ENCODE measurements around the gene COL23A1.
A peak's percentile ranks its signal among the peaks of the same experiment; 100 is the strongest.

Gene COL23A1

DNA sequence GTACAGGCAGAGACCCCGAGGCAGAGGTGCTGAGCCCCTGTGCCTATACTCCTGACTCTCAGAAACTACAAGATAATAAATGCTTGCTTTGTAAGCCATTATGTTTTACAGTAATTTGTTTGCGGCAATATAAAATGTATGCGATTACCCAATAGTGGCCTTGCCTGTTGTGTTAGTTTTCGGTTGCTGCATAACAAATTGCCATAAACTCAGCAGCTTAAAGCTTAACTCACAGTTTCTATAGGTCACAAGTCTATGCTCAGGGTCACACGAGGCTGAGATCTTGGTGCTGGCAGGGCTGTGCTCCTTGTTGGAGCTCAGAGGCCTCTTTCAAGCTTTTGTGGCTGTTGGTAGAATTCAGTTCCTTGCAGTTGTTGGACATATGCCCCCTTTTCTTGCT lies 114.8 kb downstream of the COL23A1 start:
- no peak for DNase-seq (ENCODE audit: low spot score)

DNA sequence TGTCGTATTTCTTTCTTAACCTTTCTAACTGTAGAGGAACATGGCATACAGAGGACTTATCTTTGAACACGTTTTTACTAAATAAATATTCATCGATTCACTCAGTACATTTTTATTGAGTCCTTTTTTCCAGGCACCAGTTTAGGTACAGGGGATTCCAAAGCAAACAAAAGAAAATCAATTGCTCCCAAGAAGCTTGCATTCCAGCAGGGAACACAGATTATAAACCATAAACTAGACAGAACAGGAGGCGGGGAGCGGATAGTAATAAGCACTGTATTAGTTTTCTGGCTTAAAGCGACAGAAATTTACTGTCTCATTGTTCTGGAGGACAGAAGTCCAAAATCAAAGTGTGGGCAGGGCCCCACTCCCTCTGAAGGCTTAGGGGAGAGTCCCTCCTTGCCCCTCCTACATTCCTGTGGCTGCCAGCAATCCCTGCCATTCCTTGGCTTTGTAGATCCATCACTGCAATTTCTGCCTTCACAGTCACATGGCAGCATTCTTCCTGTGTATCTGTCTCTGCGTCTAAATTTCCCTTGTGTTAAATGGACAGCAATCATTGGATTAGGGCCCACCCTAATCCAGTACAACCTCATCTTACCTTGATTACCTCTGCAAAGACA lies 115.5 kb downstream of the COL23A1 start:
- no peak for DNase-seq (ENCODE audit: low spot score)

DNA sequence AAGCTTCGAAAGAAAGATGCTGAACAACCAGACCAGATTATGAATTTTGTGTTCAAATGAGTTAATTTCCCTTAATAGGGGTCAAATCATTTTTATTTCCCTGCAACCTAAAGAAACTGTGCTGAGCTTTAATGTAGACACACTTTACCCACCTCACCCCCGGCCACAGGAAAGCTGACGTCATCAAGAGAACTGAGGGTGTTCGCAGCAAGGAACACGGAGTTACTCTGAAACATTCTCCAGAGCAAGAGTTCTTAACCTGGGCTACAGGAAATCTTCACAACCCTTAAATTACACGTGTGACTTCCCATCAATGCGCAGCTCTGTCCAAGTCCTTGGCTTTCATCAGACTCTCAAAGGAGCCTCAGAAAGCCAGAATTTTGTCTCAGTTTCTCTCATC lies 116.3 kb downstream of the COL23A1 start:
- no peak for DNase-seq (ENCODE audit: low spot score)

DNA sequence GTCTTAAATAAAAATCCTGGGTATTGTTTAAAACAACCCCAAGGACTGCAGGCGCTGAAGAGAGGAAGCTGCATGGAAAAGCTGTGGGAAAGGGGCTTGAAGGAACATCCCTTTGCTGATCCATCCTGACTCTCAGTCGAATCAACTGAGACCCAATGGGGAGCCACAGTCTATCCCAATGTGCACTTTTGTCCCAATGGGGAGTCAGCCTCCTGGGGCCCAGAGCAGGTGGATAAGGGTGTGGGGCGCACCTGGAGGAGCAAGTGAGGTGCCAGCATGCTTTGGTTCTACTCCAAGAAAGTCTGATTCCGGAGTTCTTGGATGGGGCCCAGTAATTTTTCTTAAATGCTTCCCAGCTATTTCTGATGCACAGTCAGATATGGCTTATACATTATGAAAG lies 118.1 kb downstream of the COL23A1 start:
- no peak for DNase-seq (ENCODE audit: low spot score)

DNA sequence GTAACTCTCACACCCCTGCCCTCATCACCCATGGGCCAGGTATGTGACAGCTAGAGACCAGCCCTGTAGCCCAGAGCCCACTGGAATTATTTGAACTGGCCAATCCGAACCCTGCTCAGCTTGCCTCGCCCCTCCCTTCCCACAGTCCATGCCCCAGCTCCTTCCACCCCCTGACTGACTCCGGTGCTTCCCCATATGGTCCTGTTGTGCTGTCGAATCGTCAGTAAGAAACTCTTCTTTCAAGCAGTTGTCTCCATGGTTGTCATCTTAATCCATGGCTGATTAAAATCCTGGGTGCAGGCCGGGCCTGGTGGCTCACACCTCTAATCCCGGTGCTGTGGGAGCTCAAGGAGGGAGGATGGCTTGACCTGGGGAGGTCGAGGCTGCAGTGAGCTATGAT lies 118.5 kb downstream of the COL23A1 start:
- no peak for DNase-seq (ENCODE audit: low spot score)

DNA sequence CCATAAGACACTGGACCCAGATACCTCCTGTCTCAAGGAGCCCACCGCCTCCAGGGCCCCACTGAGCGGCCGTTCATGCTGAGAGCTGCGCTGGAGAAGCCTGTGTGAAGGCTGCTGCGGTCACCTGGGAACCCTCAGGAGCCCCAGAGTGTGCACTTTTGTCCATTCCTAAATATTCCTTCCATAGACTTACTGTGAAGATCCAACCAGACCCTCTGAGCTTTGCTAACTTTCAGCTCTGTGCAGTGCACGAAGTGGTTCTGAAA lies 119.5 kb downstream of the COL23A1 start:
- DNase-seq (ENCODE audit: low spot score), result no peak

DNA sequence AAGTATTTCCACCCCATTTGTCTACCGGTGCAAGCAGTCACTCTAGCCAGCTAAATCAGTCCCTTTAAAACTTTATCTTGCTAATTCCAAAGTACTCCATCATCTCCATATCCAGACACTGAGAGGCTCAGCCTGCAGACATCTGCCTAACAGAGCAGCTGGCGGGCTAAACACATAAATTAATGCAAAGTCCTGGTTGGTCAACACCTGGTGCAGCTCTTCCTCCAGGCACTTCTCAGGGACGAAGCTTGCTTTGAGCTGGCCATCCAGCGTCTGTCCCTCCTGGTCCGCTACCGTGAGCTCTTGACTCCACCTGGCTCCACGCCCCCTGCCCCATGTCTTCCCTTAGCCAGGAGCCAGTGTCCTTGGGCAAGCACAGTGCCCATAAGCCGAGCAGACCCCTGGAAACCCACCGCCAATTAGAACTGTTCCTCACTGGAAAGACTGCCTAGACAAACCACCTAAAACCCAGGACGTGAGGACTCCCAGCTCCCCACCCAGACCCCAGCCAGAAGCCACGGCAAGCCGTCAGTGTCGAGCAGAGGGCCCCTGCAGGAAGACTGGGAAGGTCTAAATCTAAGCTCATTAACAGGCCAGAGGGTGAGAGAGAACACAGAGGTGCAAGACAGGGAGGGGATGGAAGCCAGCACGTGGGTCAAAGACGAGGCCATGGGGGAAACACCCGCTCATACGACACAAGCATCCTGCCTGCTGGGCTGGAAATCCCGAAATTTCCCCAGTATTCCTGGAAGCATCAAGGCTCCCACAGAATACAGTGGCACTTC lies 120.0 kb downstream of the COL23A1 start:
- DNase-seq (ENCODE audit: low spot score), result no peak

DNA sequence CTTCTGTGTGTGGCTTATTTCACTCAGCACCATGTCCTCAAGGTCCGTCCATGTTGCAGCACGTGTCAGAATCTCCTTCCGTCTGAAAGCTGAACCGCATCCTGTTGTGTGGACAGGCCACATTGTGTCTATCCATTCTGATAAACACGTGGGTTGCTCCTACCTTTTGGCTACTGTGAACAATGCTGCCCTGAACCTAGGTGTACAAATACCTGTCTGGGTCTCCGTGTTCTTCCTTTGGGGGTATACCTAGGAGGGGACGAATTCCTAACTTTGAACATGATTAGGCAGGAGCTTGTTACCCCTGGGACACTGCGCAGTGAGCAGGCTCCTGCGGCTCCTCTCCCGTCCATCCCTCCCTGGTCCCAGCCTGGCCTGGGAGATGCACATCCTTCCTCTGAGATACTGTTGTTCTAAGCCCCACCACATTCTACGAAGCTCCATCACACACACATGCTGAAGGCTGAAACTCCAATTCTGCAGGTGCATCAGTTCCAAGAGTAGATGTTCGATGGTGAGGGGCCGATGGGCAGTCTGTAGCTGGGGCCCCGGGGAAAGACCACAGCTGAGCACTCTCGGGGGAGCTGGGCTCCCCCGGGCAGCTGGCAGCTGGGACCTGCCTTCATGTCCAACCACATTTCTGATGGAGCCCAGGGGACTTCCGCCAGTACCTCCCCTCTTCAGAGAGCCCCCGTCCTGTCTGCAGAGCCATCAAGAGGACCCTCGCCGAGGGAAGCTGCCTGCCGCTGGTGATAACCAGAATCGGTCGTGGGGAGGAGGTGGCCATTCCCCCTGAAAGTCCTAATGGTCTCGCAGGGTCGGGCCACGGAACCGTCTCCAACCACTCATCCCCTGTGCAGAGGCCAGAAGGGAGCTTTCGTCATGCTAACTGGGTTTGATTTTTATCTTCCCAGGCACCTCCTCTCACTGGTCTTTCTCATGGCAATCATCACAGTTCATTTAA lies 120.9 kb downstream of the COL23A1 start:
- no peak for DNase-seq (ENCODE audit: low spot score)

DNA sequence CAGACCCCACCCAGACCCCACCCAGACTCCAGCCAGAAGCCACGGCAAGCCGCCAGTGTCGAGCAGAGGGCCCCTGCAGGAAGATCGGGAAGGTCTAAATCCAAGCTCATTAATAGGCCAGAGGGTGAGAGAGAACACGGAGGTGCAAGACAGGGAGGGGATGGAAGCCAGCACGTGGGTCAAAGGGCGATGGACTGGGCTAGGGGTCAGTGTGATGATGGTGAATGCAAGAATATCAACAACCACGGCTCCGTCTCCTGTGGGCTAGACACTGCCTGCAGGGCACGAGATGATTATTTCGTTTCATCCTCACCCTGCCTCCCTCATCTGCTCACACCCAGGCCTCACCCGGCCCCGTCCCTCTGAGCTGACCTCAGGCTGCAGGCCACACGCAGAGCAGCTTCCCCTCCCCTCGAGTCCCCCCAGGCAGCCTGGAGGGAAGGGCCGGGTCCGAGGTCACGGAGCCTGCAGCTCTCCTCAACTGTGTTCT lies 122.0 kb downstream of the COL23A1 start:
- no peak for DNase-seq (ENCODE audit: low spot score)

DNA sequence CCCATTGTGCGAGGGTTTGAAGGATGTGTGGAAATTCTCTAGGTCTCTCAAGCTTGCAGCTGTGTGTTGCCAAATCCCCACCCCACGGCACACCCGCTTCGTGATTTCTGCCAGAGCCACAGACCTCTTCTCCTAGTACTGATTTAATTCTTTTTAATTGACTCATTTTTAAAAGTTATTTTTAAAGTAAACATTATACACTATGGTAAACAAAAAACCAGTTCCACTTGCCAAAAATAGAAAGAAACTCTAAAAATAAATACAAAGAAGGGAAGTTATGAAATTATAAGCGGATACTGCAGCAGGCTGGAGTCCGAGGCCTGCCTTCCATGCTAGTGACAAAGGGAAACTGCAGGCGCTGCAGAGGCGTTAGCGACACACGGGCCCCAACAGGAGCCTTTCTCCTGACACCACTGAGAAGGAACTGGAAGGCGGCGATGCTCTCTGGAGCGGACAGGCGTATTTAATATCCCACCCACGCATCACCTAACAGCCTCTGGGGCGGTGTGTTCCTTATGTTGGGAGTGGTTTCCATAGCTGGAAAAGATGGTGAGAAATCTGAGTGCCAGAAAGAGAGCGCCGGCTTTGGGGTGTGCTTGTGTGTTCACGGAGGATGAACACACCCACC lies 122.5 kb downstream of the COL23A1 start:
- DNase-seq (ENCODE audit: low spot score), result peak; percentile 52

DNA sequence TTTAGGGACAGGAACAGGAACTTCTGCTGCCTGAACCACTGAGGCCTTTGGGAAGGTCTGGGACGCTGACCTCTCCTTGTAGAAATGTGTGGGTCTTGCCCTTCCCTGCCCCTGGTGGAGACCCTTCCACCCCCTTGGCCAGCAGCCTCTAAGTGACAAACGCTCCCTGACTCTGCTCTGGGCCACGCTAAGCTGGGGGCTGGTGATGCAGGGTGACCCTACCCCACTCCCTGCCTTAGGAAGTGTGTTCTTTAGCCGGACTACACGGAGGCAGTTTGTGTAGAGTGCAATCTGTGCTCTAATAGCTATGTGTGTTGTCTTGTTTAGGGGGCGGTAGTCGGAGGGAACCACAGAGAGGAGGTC lies 123.0 kb downstream of the COL23A1 start:
- no peak for DNase-seq (ENCODE audit: low spot score)

DNA sequence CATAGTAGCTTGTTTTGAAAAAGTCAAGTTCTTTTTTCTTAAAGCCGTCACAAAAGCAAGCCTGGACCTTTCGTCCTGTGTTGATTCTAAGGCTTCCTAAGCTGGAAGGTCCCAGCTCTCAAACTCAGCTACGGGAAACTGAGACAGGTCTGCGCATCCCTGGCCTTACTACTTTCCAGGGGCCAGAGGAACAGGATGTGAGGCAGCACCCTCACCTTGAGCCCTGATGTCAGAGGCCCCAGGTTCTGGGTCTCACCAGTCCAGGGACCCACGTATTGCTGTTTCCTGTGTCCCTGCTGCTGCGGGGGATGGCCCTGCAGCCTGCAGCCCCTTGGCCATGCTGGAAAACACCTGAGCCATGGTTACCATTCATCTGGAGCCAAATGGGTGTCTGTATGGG lies 123.9 kb downstream of the COL23A1 start:
- no peak for DNase-seq (ENCODE audit: low spot score)

DNA sequence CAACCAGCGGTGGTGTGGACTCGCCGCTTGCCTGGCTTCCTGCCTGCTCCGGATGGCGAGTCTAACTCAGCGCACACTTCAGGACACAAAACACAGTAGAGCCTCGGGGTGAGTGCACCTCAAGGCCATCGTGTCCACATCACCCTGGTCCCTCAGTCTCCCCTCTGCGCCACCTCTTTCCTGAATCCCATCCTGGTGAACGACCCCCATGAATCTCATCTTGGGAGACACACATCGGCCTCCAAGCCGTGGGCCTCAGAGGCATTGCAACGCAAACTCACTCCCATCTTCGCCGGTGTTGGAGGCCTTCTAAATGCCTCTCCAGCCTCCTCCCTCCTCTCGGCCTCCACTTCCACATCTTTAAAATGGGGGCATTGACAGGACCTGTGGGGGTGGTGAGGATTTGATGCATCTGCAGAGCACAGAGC lies 124.3 kb downstream of the COL23A1 start:
- no peak for DNase-seq (ENCODE audit: low spot score)

DNA sequence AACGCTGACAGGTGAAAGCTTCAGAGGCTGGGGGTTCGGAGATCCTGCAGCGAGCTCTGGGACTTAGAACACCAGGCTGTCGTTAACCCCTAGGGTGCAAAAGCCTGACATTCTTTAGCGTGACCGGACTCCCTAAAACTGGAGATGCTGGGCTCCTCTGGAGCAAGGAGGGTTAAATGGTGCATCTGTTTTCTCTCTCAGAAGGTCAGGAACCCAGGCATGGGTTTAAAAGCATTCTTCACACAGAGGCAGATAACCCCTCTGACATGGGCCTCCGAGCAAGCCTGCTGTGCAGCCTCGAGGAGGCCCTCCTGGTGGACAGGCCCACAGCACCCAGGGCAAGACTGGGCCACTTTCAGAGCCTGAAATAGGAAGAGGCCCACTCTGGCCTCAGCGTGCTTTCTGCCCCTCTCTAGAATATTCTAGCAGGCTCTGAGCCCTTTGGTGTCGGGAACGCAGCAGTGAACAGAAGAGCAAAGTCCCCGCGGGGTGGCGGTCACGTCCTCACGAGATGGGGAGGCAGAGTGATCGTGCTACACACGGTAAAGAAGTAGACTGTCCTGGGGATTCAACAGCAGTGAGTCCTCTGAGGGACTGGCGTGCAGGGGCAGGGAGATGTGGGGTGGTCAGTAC lies 124.8 kb downstream of the COL23A1 start:
- DNase-seq (ENCODE audit: low spot score), result no peak

DNA sequence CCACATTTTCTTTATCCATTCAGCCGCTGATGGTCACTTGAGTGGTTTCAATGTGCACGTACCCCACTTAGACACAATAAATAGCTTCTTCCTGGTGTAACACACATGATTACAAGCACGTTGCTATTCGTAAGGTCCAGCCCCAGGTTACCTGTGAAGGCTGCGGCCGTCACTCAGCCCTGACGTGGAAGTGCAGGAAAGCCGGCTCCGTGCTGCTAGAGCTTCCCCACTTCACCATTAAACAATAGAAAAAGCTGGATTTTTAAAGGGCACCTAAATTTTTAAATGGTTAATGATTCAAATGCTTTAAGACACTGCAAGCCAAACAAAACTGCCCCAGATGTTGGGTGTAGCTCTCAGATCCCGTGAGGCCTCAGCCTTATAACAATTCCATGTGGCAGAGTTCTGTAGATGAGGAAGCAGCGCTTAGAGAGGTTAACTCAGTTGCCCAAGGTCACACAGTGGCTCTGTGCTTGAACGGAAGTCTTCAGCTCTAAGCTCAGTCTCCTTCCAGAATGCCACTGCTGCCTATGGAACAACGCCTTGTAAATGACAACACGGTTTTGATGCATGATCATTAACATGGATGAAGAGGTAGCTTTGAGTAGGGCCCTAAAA lies 125.7 kb downstream of the COL23A1 start:
- no peak for DNase-seq (ENCODE audit: low spot score)

DNA sequence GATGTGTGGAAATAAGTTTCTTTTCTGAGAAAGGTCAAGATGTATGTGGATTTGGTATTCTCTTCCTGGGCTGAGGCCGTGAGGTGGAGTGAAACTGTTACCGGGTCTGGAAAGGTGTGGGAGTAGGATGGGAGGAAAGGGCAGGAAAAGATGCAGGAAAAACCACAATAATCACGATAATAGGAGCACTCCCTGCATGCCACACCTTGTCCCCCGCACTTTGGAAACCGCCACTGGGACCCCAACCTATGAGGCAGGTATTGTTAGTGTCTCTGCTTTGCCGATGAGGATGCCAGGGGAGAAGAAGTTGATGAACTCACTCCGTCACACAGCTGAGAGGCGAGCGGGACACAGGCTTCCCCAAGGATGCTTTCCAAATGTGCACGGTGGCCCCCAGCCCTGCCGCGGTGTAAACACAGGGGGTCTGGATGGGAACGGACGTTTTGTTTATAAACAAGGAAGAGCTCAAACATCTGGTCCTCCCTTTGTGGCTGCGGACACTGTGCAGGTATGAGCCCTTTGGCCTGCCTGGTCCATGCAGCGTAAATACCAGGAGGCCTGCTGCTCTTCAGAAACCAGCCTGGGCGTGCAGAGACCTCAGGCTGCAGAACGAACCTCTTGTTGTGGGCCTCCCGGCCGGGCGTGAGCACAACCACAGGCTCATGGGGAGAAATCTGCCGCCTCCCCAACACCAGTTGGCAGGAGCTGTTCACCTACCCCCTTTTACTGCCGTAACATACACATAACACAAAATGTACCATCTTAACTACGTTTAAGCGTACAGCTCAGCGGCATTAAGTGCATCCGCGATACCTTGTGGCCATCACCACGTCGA lies 126.7 kb downstream of the COL23A1 start:
- DNase-seq (ENCODE audit: low spot score), result no peak

DNA sequence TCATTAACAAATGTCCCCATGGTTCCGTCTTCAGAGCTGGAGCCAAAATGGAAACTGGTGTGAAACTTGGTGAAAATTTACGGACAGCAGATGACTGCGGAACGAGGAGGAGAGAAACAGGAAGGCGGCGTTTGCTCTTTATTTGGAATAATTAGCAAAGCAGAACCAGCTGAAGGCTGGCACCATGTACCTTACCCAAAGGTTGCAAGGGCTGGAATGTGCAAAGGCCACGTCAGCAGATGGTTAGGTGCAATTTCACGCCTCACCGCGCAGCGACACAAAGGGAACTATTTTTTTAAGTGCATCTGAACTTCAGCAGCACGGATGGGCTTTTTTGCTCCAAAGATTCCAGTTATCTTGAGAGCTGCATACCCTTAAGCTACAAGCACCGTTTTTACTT lies 127.4 kb downstream of the COL23A1 start:
- DNase-seq (ENCODE audit: low spot score), result no peak

DNA sequence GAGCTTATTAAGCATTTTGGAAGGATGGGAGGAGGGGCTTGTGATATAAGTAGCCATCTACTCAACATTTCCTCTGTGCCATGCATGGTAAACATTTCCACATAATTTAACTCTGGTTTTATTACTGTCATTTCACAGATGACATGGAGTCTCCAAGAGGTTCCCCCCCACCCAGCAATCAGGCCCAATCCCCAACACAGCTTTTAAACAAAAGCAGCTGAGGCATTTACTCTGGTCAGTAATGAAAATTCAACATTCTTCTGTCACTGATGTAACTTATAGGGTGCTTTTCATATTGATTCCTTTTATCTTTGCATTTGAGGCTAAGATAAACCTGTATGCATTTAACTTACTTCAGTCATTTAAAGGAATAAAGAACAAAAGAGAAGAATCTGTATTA lies 128.1 kb downstream of the COL23A1 start:
- DNase-seq (ENCODE audit: low spot score), result no peak

DNA sequence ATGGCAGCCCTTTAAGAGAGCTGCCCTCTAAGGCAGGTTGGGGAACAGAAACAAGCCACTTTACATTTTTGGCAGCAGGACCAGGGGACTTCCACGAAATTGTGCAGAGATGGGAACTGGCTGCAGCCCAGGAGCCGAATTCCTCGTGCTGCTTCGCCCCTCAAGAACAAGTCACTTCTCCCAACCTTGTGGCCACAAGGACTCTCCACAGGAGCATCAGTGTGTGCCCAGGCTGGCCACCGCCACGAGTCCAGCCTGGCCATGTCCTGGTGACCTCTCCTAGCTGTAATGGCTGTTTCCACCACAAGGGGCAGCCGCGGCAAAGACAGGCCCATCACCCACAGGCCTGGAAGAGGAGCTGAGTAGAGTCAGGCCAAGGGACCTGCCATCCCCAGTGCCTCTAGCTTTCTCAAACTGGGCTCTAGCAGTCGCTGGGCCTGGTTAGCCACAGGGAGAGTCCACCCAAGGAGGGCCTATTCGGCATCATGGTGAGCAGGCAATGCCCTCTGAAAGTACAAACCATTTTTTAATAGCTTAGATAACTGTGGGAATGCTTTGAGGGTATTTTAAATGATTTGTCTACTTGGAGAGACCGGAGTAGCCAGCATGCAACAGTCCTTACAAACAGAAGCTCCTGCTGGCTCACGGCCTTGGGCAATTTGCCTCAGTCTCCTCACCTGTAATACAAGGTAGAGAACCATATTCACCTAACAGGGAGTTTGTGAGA lies 129.0 kb downstream of the COL23A1 start:
- peak; percentile 55 for DNase-seq (ENCODE audit: low spot score)

DNA sequence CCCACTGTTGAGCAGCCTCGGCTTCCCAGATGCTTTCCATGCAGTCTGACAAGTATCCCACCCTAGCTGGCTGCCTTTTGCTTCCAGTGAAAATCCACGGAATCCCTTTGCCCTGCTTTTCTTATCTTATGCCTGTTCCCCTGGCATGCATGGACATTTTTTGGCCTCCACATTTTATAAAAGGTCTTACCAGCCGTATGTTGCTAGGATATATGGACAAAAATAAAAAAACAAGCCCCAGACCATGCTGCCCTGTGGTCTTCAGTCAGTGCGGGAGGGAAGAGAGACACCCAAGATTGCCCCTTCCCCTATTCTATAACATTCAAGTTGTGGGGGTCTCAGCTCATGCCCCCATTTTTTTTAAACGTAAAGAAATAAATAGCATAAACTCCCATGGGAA lies 129.6 kb downstream of the COL23A1 start:
- DNase-seq (ENCODE audit: low spot score), result no peak
